Testis (tissue), 3 donors: Measurements from ENCODE around the gene TSPAN33. TPM values are rescaled to one million over a fixed set of nuclear protein-coding genes. Genes with fewer than 3 reads are reported as not detected.

Experiments used
- DNase-seq: peaks from one replicate; pipeline ENCODE4 v3.0.0-alpha.2; 2019
- H3K27ac ChIP-seq, 2 donors: fragments of 200-600 bp; sonication (generic); one replicate each; pipeline ENCODE4 v1.5.1; 2019
- H3K27me3 ChIP-seq: fragments of 200-600 bp; sonication (generic); one replicate; pipeline ENCODE4 v1.5.1; 2019
- H3K36me3 ChIP-seq: fragments of 200-600 bp; sonication (generic); one replicate; pipeline ENCODE4 v1.5.1; 2017; ENCODE audit warnings: low read depth; ENCODE audit errors: missing control alignments
- H3K4me1 ChIP-seq: fragments of 200-600 bp; sonication (generic); one replicate; pipeline ENCODE4 v1.5.1; 2019
- H3K4me3 ChIP-seq, 2 donors: fragments of 200-600 bp; sonication (generic); one replicate each; pipeline ENCODE4 v1.5.1; 2017 to 2019
- H3K9me3 ChIP-seq: fragments of 200-600 bp; sonication (generic); one replicate; pipeline ENCODE4 v1.5.1; 2017
- POLR2A ChIP-seq: fragments of 450-650 bp; IDR thresholded peaks from one replicate; pipeline ENCODE4 v1.6.1; 2017; ENCODE audit warnings: antibody characterized with exemption, mild to moderate bottlenecking, moderate library complexity
- WGBS, 2 donors: methylation state at CpG; one replicate each; pipeline ENCODE4 v1.1.5; 2018; 5-methylcytosine and 5-hydroxymethylcytosine counted together
- intact Hi-C: fragments of 100-400 bp; cut with DNase I; formaldehyde crosslinking; loops from one replicate; pipeline ENCODE4 v1.15.1; 2023; ENCODE audit warnings: low total_unique reads
- polyA plus RNA-seq: library from polyadenylated mRNA; stranded (reverse); fragments of 350-450 nt; fragmentation: Illumina TruSeq; extraction: RNeasy Lipid Tissue Mini Kit (QIAGEN cat#74804); gene quantifications from one replicate; pipeline ENCODE4 v1.2.3, GENCODE V29; 2014; ENCODE audit warnings: low read depth, low replicate concordance; ENCODE audit not compliant: insufficient read depth
- total RNA-seq, 2 donors: library from RNA; depleted of rRNA; stranded (reverse); fragments of >200 nt; gene quantifications; one replicate each; pipeline ENCODE4 v1.2.3, GENCODE V29; 2016
- TF ChIP-seq, protein P1 (sequence below), 3 experiments: fragments of 450-650 bp in 2 of 3; fragments of 200-600 bp in 1 of 3; sonication (generic) in 1 of 3; IDR thresholded peaks; one replicate each; pipeline ENCODE4 v1.5.1; 2016 to 2019; ENCODE audit warnings: antibody characterized with exemption in 3 of 3, mild to moderate bottlenecking in 2 of 3, moderate library complexity in 1 of 3

Gene TSPAN33
- total and polyA plus RNA-seq, 3 donors from 2014 or later: 25.7 to 35.9 (median 35.7) TPM

- DNase-seq: no peak
- H3K4me3 ChIP-seq: peak overlapping the region; percentile 69 to 73
- 11 to 25% methylated on average over 14 of the region's 14 CpGs for WGBS, 2 donors
Measured at GRCh38 chr7:129187681-129188371, 43.3 kb downstream of the TSPAN33 start.

DNA sequence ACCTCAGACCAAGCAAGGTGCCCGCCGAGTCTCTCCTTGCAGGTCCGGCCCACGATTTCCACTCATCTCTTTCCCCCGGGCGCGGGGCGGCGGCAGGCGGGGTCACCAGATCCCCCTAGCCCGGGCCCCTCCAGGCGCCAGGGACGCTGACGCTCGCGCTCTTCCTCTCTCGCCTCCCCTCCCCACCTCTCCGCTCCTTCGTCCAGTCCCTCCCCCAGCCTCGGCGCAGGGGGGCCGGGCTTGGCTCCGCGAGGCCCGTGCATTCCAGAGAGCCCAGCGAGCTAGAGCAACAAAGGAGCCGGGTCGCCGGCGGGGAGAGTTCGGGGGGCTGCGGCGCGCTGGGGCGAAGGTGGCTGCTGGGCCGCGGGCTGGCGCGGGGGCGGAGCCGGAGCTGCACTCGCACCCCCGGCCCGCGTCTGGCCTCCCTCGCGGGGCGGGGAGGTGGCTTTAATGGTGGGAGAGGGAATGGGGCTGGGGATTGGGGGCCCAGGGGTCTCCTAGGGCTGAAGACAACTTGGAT, 43.9 kb downstream of the TSPAN33 start, which contains the start of gene SMO:
SMO (plus strand) TSS at position 262 of the 520 bp plus-strand sequence. CDS start 519 bp downstream, outside the sequence.
- TF ChIP-seq, protein P1, sequence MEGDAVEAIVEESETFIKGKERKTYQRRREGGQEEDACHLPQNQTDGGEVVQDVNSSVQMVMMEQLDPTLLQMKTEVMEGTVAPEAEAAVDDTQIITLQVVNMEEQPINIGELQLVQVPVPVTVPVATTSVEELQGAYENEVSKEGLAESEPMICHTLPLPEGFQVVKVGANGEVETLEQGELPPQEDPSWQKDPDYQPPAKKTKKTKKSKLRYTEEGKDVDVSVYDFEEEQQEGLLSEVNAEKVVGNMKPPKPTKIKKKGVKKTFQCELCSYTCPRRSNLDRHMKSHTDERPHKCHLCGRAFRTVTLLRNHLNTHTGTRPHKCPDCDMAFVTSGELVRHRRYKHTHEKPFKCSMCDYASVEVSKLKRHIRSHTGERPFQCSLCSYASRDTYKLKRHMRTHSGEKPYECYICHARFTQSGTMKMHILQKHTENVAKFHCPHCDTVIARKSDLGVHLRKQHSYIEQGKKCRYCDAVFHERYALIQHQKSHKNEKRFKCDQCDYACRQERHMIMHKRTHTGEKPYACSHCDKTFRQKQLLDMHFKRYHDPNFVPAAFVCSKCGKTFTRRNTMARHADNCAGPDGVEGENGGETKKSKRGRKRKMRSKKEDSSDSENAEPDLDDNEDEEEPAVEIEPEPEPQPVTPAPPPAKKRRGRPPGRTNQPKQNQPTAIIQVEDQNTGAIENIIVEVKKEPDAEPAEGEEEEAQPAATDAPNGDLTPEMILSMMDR (IDR thresholded peaks at IDR 0.05): no peak
- no peaks in the 10 kb centered on the region for H3K27me3 ChIP-seq
- no peaks in the 10 kb centered on the region for H3K4me1 ChIP-seq
- intact Hi-C loops: no loop called here
- H3K36me3 ChIP-seq: no peaks in the 10 kb centered on the region
- 0% methylated on average over 12 to 48 of the region's 48 CpGs for WGBS, 2 donors
- H3K27ac ChIP-seq: peak within 1 kb of the TSS; percentile 4 to 77
- H3K4me3 ChIP-seq: peak within 1 kb of the TSS; percentile 69 to 73
- no peaks in the 10 kb centered on the region for H3K9me3 ChIP-seq
- DNase-seq: peak; percentile 68

More at GRCh38 chr7:129187681-129188371, 43.3 kb downstream of the TSPAN33 start:
- peak overlapping the region; percentile 4 to 77 for H3K27ac ChIP-seq
- no peaks in the 10 kb centered on the region for H3K27me3 ChIP-seq
- no peaks in the 10 kb centered on the region for H3K9me3 ChIP-seq
- H3K4me1 ChIP-seq: no peaks in the 10 kb centered on the region
- TF ChIP-seq POLR2A: no peak
- TF ChIP-seq, protein P1 (IDR thresholded peaks at IDR 0.05): no peak
- intact Hi-C loops: no loop called here
- no peaks in the 10 kb centered on the region for H3K36me3 ChIP-seq

- 0 to 1% methylated on average over 4 to 41 of the region's 83 CpGs for WGBS, 2 donors
Measured at GRCh38 chr7:129188892-129189660, 44.6 kb downstream of the TSPAN33 start.

DNA sequence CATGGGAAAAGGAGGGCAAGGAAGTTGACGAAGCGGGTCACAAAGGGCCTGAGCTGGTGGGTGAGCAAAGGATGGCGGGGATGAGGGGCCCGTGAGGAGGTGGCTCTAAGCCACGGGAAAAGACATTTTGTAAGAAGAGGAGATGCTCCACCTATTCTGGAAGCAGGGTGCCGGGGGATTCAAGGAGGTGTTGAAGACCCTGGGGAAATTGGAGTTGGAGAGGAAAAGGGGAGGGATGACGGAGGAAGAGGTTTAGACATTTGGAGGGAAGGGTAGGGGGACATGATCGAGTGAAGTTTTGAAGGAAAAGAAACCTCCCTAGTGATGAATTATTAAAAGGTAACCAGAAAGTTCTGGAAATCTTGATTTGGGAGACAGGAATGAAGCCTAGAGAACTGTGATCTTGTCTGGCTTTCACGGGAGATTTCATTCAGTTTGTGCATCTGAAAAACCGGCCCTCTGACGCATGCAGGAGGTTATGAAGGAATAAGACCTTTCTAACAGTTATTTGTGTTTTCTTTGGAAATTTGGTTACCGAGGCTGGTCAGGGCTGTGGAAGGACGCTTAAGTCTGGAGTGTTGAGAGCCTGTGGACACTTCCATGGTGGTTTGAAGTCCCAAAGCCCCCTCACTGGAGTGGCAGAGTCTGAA, 45.3 kb downstream of the TSPAN33 start:
- TF ChIP-seq, protein P1 (IDR thresholded peaks at IDR 0.05): no peak
- no peak for TF ChIP-seq POLR2A
- whole genome bisulfite sequencing, 2 donors: 17 to 28% methylated on average over 13 of the region's 13 CpGs
- H3K9me3 ChIP-seq: no peaks in the 10 kb centered on the region
- no peaks in the 10 kb centered on the region for H3K36me3 ChIP-seq
- intact Hi-C loops: no loop called here
- peak overlapping the region in 1 of 2 donors; percentile 77 for H3K27ac ChIP-seq
- no peaks in the 10 kb centered on the region for H3K27me3 ChIP-seq
- peak overlapping the region; percentile 69 to 73 for H3K4me3 ChIP-seq
- no peak for DNase-seq
- no peaks in the 10 kb centered on the region for H3K4me1 ChIP-seq

More at GRCh38 chr7:129188892-129189660, 44.6 kb downstream of the TSPAN33 start:
- Histone ChIP-seq H3K9me3 (no peaks in the 10 kb centered on the region), H3K4me1 (no peaks in the 10 kb centered on the region), H3K27ac (peak overlapping the region; percentile 4 to 77), H3K27me3 (no peaks in the 10 kb centered on the region), H3K36me3 (no peaks in the 10 kb centered on the region), H3K4me3 (peak overlapping the region; percentile 69 to 73)
- intact Hi-C loops: no loop called here
- no peak for TF ChIP-seq POLR2A
- TF ChIP-seq, protein P1 (IDR thresholded peaks at IDR 0.05): no peak
- DNase-seq: no peak
